ENCODE results near the gene NUP153.
"Not testable (repeated sequence)": the region's sequence is repeated elsewhere in the genome, so short reads cannot be mapped to it uniquely, and the experiment has no call there.

The NUP153 gene

DNA sequence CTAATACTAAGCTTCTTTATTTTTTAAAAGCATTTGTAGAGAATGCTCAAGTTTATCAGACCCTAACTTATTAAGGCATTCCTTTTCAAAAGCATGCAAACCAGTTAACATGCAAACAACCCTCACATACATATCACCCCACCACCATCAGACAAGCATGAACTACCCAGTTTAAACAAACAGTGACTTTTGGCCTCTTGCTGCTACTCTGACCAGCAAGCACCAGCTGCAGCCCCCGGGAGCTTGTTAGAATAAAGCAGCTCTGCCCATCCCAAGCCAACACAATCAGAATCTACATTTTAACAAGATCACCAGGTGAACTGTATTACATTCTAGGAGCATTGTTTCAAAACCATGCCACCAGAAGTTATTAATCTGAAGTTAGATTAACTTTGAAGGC, 5.9 kb upstream of the NUP153 start:
- DNase-seq = no peak

GRCh38 chr6:17710331-17710730, 3.6 kb upstream of the NUP153 start:
- no peak for DNase-seq

GRCh38 chr6:17709476-17709875, 2.8 kb upstream of the NUP153 start:
- DNase-seq = no peak

DNA sequence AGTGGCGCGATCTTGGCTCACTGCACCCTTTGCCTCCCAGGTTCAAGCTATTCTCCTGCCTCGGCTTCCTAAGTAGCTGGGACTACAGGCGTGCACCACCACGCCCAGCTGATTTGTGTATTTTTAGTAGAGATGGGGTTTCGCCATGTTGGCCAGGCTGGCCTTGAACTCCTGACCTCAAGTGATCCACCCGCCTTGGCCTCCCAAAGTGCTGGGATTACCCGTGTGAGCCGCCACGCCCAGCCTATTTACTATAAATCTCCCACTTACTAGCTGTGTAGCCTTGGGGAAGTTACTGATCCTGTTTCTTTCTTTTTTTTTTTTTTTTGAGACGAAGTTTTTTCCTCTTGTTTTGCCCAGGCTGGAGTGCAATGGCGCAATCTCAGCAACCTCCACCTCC, 1.3 kb upstream of the NUP153 start:
- not testable (repeated sequence) for DNase-seq

DNA sequence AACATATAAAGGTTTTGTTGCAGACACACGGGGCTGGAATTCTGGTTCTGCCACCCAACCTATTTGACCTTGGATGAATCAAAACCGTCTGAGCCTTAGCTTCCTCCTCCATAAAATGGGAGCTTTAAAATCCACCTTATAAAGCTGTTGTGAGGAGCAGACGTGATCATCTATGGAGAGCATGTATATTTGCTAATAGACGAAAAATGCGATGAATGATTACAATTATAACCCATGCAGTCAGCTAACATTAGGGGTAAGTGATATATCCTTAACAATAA, 586 bp upstream of the NUP153 start:
- peak; percentile 44 for DNase-seq

- peak; percentile 86 for DNase-seq
These were observed 746 bp downstream of the NUP153 start for GRCh38 chr6:17705778-17706579.

- DNase-seq = peak; percentile 77
These were observed 1.3 kb downstream of the NUP153 start for GRCh38 chr6:17705428-17705777.

DNA sequence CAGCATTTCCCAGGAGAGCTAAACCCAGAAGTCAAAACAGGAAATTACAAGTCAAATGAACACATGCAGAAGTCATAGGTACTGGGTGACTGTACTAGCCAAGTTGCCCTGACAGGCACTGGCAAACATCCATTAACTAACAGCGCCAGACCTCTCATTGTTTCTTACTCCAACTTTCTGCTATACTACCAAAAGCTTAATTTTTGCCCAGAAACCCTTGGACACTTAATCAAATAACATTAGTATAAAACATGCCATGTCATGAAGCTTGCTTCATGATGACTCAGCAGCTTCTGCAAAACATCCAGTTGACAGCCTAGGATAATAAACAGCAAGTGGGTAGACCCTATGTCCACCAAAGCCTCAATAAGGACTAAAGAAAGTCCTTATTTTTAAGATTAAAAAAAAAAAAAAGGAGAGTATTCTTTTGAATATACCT, 3.5 kb downstream of the NUP153 start:
- DNase-seq = no peak

GRCh38 chr6:17700421-17701416, 6.0 kb downstream of the NUP153 start:
- DNase-seq = no peak

DNA sequence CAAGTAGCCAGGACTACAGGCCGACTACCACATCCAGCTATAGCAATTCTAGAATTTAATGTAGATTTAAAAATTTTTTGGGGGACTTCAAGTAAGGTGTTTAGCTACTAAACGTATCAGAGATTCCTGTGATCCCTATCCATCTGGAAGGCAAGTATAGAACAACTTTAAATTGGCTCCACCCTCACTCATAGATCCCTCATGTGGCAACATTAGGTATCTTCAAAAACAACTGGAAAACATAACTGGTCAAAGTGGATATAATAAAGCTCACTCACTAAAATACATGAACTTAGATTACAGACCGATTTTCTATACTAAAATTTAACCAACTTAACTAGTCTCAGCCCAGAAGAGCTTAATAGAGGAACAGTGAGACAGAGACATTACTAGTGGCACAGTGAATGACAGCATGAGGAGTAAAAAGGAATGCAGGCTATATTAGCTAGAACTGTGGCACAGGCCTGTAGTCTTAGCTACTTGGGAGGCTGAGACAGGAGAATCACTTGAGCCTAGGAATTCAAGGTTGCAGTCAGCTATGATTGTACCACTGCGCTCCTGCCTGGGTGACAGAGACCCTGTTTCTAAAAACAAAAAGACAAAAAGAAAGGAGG, 14.7 kb downstream of the NUP153 start:
- DNase-seq = no peak

- peak; percentile 25 for DNase-seq
These were observed 18.2 kb downstream of the NUP153 start for GRCh38 chr6:17688481-17688880.

DNA sequence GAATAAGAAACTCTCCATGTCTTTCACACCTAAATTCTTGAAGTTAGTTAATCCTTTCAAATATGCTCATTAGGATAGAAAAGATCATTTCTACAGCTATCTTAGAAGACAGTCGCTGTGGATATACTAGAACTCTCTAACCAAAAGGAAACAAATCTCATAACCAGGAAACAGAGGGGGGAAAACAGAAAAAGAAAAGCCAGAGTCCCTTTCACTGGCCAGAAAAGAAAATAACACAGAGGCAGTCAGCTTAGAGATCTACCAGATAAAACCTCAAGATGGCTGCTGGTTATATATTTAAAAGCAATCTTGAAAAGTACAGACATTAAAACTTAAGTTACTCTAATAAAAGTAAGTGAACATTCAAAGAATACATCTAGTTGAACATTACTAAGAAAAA, 19.6 kb downstream of the NUP153 start:
- DNase-seq = no peak

- DNase-seq = no peak
These were observed 22.6 kb downstream of the NUP153 start for GRCh38 chr6:17684134-17684533.

DNA sequence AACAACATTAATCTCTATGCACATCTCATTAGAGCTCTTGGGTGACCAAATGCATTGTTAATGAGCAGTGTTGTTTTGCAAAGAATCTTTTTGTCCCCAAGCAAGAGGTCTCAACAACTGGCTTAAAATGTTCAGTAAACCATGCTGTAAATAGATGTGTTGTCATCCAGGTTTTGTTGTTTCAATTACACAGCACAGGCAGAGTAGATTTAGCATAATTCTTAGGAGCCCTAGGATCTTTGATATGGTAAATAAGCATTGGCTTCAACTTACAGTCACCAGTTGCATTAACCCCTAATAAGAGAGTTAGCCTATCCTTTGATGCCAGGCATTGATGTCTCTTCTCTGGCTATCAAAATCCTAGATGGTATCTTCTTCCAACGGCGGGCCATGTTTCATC, 23.3 kb downstream of the NUP153 start:
- DNase-seq = no peak

DNA sequence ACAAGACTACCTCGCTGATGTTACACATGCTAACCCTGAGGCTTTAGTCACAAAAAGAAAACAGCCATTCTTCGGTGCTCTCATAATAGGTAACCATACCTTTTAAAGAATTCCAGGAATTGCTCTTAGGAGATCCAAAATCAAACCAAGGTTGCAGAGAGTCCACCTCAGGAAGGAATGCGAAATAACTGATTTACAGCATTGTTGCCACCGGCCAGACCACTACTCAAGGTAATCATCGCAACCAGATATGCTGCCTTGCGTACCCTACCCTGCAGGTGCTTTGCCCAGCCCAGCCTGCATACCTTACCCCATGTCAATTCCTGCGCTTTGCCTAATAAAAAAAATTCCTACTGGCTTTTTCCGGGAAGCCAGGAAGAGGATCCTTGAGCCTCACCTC, 27.0 kb downstream of the NUP153 start:
- no peak for DNase-seq

DNA sequence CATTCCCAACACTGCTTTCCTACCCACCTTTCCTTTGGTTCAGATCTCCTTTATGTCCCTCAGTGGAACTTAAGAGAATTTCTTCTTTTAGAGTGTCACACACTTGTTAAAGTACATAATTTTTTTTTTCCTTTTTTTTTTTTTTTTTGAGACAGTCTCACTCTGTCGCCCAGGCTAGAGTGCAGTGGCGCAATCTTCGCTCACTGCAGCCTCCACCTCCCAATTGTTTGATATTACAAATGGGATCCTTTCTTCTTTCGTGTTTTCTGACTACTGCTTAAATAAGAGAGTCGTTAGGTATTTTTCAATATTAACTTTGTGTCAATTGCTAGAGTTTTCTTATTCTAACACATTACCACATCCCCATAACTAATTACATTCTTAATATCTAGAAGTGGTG, 29.1 kb downstream of the NUP153 start:
- DNase-seq = no peak

GRCh38 chr6:17673543-17674254, 33.0 kb downstream of the NUP153 start:
- no peak for DNase-seq

GRCh38 chr6:17672064-17672718, 34.5 kb downstream of the NUP153 start:
- no peak for DNase-seq

DNA sequence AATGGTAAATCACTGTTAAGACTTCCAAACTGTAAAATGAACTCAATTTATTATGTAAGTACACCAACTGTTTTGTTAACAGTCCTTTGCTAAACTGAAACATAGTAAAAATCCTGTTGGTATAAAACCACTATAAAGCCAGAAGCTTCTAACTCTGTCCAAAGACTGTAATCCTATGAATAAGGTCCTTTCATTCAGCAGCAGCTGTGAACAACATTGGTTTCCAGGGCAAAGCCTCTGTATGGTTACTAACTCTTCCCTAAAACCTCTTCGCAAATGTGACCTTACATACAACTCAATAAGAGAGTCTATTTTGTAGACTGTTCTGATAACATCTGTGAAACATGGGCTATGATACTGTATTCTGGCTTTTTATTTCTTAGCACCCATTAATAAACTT, 40.1 kb downstream of the NUP153 start:
- DNase-seq = no peak

- DNase-seq = no peak
These were observed 41.6 kb downstream of the NUP153 start for GRCh38 chr6:17665132-17665531.

DNA sequence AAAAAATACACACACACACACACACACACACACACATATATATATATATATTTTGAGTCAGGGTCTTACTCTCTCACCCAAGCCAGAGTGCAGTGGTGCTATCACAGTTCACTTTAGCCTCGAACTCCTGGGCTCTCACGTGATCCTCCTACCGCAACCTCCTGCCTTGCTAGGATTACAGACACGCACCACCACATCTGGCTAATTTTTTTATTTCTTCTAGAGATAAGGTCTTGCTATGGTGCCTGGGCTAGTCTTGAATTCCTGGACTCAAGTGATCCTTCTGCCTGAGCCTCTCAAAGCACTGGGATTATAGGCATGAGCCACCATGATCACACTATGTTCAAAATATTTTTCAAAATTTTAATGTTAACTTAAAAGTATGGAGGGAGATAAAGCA, 43.5 kb downstream of the NUP153 start:
- DNase-seq = no peak

- DNase-seq = no peak
These were observed 44.1 kb downstream of the NUP153 start for GRCh38 chr6:17662585-17662984.

DNA sequence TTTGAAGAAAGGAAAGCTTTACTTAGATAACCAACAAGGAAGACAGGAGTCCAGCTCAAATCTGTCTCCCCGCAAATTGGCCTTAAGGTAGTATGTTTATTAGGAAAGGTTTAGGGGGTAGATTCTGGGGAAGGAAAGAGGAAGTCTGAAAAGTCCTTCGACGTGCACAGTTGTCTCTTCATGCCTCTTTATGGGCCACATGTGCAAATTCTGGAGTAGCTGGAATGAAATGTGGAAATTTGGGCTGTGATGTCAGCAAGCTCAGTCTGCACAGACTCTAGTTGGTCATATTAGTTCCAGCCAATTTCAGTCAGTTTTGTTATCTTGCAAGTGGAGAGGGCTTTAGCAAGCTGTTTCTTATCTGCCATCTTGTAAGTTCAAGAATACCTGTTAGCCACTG, 50.1 kb downstream of the NUP153 start:
- no peak for DNase-seq
